ENCODE measurements around the gene KLHL22.

The KLHL22 gene

DNA sequence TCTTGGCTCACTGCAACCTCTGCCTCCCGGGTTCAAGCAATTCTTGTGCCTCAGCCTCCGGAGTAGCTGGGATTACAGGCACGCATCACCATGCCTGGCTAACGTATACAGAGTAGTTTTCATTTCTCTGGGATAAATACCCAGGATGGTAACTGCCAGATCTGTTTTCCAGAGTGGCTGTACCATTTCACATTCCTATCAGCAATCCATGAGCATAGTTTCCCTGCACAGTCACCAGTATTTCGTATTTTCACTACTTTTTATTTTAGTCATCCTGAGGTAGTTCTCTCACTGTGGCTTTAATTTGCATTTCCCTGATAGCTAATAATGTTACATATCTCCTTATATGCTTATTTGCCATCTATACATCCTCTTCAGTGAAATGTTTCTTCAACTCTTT lies 47.0 kb downstream of the KLHL22 start:
- TF ChIP-seq, protein P1, sequence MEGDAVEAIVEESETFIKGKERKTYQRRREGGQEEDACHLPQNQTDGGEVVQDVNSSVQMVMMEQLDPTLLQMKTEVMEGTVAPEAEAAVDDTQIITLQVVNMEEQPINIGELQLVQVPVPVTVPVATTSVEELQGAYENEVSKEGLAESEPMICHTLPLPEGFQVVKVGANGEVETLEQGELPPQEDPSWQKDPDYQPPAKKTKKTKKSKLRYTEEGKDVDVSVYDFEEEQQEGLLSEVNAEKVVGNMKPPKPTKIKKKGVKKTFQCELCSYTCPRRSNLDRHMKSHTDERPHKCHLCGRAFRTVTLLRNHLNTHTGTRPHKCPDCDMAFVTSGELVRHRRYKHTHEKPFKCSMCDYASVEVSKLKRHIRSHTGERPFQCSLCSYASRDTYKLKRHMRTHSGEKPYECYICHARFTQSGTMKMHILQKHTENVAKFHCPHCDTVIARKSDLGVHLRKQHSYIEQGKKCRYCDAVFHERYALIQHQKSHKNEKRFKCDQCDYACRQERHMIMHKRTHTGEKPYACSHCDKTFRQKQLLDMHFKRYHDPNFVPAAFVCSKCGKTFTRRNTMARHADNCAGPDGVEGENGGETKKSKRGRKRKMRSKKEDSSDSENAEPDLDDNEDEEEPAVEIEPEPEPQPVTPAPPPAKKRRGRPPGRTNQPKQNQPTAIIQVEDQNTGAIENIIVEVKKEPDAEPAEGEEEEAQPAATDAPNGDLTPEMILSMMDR (conservative IDR thresholded peaks at IDR 0.05; ENCODE audit: low read length): no peak
- no peak overlapping the region for H3K4me3 ChIP-seq (ENCODE audit: low read length)
- no peak for DNase-seq (ENCODE audit: low read depth)

DNA sequence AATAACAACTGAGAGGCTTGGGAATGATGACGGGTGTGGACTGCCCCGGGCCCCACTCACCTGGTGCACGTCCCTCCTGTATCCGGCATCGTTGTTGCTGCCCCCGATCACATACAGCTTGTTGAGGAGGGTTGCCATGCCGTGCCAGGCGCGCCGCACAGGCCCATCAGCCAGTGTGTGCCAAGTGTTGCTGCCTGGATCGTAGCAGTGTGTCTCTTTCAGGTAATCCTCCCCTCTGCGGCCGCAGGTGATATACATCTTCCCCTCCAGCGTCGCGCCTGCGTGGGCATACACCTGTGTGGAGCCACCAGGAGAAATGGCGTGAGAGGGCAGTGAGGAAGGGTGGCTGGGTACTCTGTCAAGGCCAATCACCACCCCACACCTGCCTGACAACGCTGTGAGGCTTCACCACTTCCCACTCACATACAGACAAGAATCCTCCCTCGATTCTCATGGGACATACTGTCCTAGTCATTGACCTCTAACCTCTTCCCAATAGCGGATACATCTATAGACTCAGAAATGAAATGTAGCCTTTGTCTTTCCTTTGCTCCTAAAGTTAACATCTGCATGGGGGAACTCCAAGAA lies 49.1 kb downstream of the KLHL22 start:
- TF ChIP-seq, protein P1 (conservative IDR thresholded peaks at IDR 0.05; ENCODE audit: low read length): no peak
- DNase-seq (ENCODE audit: low read depth): no peak
- H3K4me3 ChIP-seq (ENCODE audit: low read length): no peak overlapping the region

DNA sequence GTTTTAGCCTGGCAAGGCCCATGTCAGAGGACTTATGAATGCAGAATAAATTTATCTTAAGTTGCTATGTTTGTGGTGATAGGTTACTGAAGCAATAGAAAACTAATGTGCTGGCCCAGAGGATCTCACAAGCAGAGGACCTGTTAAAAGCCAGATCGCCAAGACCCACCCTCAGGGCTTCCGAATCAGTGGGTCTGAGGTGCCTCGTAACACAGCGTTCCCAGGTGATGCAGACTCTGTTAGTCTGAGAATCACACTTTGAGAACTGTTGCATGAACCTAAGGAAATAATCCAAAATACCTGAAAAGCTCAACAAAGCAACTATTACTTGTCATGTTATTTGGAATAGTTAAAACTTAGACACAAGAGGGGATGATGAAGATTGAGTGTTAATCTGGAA lies 51.3 kb downstream of the KLHL22 start:
- no peak for DNase-seq (ENCODE audit: low read depth)
- no peak overlapping the region for H3K4me3 ChIP-seq (ENCODE audit: low read length)
- TF ChIP-seq, protein P1 (conservative IDR thresholded peaks at IDR 0.05; ENCODE audit: low read length): no peak

DNA sequence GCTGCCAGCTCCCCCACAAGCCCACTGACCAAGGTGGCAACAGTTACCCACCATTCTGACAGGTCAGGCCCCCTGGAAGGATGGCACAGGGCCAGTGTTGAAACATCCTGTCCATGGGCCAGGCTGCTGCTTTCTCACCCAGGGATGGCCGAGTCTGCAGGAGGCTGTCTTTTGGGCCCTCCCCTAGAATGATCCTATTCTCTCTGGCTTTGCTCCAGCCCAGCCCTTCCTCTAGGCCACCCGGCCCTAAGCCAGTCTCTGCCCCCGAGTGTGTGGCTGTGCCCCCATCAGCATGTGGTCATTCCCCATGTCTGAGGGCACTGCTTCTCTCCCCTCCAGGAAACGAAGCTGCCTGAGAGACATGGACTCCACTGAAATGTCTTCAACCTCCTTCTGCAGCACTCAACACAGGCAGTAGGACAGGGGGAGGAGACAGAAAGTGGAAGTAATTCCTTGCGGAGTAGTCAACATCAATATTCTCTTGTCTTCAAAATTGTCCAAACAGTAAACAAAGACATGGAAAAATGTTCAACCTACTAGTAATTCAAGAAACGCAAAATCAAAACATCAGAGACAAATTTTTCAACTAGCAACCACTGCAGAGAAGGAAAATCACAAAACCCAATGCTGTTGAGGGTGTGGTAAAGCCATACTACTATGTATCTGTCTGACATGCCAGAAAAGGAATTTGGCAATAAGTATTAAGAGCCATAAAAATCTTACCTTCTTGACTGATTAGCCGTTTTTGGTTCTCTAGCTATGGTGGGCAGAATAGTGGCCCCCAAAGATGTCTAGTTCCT lies 52.9 kb downstream of the KLHL22 start:
- DNase-seq (ENCODE audit: low read depth): no peak
- TF ChIP-seq, protein P1 (conservative IDR thresholded peaks at IDR 0.05; ENCODE audit: low read length): no peak
- H3K4me3 ChIP-seq (ENCODE audit: low read length): no peak overlapping the region

DNA sequence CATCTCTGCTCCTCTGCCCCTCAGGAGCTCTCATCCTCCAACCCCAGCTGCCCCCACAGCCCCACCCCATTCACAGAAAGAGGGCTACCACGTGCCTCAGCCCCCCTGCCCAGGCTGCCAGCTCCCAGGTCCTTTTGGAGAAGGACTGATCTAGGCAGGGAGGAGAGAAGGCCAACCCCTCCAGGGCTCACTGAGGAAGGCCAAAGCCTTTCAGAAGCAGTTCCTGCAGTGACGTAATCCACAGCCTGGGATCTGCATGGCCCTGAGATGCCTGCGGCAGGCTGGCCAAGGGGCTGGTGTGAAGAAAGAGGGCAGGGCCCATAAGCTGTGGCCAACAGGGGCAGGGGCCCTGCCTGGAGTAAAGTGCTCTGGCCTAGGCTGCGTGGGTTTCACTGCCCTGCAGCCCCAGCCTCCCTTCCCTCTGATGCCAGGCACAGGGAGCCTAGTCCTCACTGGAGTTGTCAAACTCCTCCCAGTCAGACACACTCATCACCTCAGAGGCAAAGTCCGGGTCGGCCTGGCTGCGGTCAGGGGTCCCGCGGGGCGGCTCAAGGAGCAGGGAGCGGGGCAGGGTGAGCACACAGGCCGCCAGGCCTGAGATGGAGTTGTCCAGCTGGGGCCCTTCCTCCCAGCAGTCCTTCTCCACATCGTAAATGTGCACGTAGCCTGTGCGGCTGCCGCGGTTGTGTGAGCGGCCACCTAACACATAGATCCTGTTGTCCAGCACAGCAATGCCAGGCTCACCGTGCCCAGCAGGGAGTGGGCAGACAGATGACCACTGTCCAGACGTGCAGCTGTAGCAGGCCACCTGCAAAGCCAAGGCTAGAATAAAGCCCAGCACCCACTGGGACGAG lies 53.7 kb downstream of the KLHL22 start:
- peak; percentile 54 for DNase-seq (ENCODE audit: low read depth)
- H3K4me3 ChIP-seq (ENCODE audit: low read length): no peak overlapping the region
- TF ChIP-seq, protein P1 (conservative IDR thresholded peaks at IDR 0.05; ENCODE audit: low read length): no peak

DNA sequence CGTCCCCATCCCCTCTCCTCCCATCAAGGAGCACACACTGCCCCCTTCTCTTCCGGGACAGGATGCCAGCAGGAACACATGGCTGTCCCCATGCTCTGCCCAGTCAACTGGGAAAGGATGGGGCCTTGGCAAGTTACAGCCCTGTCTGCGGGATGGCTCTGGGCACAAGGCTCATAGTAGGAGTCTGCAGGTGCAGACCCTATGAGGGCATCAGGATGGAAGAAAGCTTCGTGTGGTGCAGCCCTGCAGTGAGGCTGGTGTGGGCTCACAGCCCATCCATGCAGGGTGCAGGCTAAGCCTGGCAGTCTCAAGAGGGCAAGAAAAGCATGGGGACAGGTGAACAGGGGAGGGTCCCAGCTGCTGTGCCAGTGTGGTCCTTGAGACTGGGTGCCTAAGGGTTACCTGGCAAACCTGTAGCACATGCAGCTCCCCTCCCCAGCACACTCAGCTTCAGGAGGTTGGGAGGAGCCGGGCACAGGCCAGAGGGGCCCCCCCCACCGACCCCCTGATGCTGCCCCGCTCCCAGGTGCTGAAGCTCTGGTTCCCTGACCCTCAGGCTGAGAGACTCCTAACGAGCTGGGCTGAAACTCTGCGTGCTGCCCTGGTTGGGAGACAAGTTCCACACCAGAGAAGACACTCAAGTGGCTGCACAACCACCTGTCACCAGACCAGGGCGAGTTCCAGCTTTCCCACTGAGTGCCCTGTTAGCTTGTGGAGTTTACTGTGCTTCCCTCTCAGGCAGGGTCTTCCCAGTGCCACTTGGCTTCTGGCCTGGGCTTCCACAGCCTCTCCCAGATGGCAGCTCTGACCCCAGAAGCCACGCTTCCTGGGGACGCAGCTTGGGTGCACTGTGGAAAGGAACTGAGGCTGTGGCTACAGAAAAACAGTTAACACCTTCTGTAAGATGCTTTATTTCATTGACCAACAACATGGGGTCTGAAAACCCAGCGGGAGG lies 54.7 kb downstream of the KLHL22 start:
- DNase-seq (ENCODE audit: low read depth): no peak
- TF ChIP-seq, protein P1 (conservative IDR thresholded peaks at IDR 0.05; ENCODE audit: low read length): no peak
- H3K4me3 ChIP-seq (ENCODE audit: low read length): no peak overlapping the region

Data from AG10803 (cell line).